Right renal pelvis (tissue), 4 donors: ENCODE results near the gene BCL2L13. TPM values are rescaled to one million over a fixed set of nuclear protein-coding genes. Genes with fewer than 3 reads are reported as not detected.
"Not testable (repeated sequence)": the region's sequence is repeated elsewhere in the genome, so short reads cannot be mapped to it uniquely, and the experiment has no call there.

Experiments
- DNase-seq, 4 donors: peaks; one replicate each; pipeline ENCODE4 v3.0.0-alpha.2; 2013; ENCODE audit warnings: low read depth in 4 of 4, low spot score in 3 of 4, missing footprints in 1 of 4
- polyA plus RNA-seq, 4 donors: library from polyadenylated mRNA; unstranded; fragments of 120-200 nt; gene quantifications; one replicate each; pipeline ENCODE4 v1.2.1, GENCODE V29; 2013; ENCODE audit not compliant: insufficient read length in 4 of 4

BCL2L13 gene
- polyA plus RNA-seq, 4 donors, result 46.4 to 56.1 (median 51.5) TPM

DNA sequence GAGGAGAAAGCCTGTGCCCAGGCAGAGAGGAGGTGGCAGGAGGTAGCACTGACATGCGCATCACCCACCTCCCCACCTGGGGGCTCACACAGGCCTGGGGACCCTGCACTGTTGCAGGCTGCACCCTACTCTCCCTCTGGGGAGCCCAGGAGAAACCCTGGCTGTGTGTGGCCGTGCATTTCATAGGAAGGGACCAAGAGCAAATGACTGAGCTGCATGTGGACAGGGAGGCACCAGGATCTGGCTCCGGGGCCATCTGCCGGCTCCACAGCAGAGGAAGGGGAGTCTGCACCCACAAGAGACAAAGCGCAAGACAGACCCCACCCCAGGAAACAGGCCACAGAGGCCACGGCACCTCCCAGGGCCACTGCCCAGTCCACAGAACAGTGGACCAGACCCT is 113.0 kb downstream of the BCL2L13 start:
- no peak for DNase-seq

DNA sequence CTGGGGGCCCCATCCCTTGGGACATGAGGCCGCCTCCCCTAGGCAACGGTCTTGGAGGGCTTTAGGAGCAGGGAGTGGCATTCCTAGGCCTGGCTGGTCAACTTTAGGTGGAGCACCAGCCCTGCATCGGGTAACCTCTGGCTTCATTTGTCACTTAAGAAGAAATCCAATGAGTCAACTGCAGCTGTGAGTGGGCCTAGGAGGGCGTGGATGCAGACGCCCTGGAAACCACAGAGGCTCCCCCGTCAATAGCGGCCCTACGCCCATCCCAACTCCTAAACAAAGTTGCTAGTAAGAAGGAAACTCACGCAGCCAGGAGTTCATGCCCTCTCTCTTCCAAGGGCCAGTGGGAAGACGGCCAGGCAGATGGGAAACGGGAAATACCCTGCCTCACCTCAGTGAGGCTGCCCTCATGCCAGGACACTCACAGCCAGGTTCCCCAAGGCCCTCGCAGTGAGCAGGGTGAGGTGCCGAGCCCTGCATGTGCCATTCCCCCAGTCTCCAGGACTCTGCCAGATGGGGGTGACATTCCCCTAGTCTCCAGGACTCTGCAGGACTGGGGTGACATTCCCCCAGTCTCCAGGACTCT is 114.9 kb downstream of the BCL2L13 start:
- DNase-seq, result no peak

- DNase-seq, result no peak
Observed at GRCh38 chr22:17754233-17754925, 115.8 kb downstream of the BCL2L13 start.

DNA sequence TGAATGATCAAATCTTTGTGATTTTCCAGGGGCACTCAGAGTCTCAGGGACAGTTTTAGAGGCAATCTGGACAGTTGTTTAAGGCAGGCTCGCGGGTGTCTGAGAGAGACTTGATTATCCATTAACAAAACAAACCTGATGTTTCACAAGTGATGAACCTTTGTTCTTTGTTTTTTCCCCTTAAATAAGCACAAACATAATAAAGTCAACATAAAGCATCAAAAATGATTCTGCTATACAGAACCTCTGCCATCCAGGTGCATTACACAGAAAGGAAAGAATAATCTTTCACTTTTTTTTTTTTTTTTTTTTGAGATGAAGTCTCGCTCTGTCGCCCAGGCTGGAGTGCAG is 122.6 kb downstream of the BCL2L13 start:
- DNase-seq, result no peak

GRCh38 chr22:17763442-17763841 is 124.9 kb downstream of the BCL2L13 start:
- not testable (repeated sequence) for DNase-seq

- no peak for DNase-seq
Observed at GRCh38 chr22:17764036-17764435, 125.5 kb downstream of the BCL2L13 start.

GRCh38 chr22:17764852-17765251 is 126.3 kb downstream of the BCL2L13 start:
- not testable (repeated sequence) for DNase-seq

GRCh38 chr22:17767233-17768065 is 128.9 kb downstream of the BCL2L13 start:
- DNase-seq, result no peak

- no peak for DNase-seq
Observed at GRCh38 chr22:17769013-17769715, 130.6 kb downstream of the BCL2L13 start.

- no peak for DNase-seq
Observed at GRCh38 chr22:17769716-17770082, 131.1 kb downstream of the BCL2L13 start.

GRCh38 chr22:17770180-17771077 is 131.9 kb downstream of the BCL2L13 start:
- DNase-seq, result no peak

DNA sequence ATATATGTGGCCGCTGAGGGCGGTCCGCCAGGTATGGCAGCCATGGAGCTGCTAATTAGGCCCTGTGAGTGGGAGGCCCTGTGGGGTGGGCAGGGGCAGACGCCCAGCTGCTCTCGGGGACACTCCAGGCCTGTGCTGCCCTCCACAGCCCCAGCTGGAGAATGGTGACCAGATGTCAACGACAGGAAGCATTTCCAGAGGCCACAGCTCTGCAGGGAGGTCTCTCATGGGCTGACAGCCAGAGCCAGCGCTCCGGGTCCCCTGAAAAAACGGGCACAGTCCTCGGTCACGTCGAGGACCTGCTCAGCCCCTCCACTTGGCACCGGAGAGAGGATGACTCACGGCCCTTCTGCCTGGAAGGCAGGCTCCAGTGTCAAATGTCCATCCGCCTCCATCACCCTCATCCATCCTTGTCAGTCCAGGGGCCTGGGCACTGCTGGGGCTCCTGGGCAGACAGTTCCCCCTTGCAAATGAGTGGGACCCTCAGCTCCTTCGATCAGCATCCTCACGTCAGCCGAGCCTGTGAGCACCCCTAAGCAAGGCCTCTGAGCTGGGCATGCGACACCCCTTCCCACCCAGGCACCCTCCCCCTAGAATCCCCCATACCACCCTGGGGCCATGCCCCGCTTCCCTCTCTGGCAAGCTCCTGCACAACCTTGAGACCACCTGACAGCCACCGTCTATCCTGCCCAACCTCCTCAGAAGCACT is 133.8 kb downstream of the BCL2L13 start:
- DNase-seq, result no peak

GRCh38 chr22:17772958-17773605 is 134.5 kb downstream of the BCL2L13 start:
- no peak for DNase-seq

GRCh38 chr22:17773606-17774205 is 135.1 kb downstream of the BCL2L13 start:
- DNase-seq, result no peak

GRCh38 chr22:17774206-17774925 is 135.8 kb downstream of the BCL2L13 start, which contains the start of gene BID:
BID (minus strand) TSS chr22:17774469; CDS start chr22:17750116, 24,353 bp downstream.
- DNase-seq, result no peak

DNA sequence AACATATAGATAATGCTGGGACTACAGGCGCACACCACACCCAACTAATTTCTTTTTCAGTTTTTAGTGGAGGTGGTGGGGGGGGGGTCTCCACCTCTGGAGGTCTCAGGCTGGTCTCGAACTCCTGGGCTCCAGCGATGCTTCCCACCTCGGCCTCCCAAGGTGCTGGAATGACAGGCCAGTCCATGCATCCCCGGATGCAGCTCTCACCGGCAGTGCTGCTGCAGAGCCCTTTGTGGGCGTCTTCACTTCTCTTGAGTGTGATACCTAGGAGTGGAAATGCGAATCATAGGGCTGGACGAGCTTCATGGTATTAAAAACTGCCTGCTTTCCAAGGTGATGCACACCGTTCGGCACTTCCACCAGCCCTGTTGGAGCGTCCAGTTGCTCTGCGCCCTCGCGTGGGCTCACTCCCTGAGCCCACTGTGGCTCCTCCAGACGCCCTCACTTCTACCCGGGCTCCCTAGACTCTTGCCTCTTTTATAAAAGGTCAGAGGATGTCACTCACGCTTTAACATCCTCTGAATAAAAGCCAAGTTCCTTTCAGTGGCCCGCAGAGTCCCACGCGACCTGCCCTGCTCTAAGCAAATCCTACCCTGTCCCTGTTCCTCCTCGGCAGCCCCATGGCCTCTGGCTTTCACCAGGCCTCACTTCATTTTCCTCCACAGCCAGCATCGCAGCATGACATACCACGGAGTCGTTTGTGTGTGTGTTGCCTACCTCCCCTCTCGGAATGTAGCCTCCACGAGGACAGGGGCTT is 136.5 kb downstream of the BCL2L13 start:
- DNase-seq, result no peak
